ENCODE measurements around the gene DCAF5.

- TF ChIP-seq POLR2A (IDR thresholded peaks at IDR 0.05) (no peak), CTCF (IDR thresholded peaks at IDR 0.05) (no peak), POLR2AphosphoS5 (IDR thresholded peaks at IDR 0.05) (no peak)
Measured at GRCh38 chr14:69066396-69067171, 86.3 kb downstream of the DCAF5 start.
